NCI-H774 (cell line): Measurements from ENCODE around the gene KRT28.

Experiments used
- DNase-seq: peaks from one replicate; lab custom pipeline; 2025; lab: John Stamatoyannopoulos, UW

Gene KRT28, protein sequence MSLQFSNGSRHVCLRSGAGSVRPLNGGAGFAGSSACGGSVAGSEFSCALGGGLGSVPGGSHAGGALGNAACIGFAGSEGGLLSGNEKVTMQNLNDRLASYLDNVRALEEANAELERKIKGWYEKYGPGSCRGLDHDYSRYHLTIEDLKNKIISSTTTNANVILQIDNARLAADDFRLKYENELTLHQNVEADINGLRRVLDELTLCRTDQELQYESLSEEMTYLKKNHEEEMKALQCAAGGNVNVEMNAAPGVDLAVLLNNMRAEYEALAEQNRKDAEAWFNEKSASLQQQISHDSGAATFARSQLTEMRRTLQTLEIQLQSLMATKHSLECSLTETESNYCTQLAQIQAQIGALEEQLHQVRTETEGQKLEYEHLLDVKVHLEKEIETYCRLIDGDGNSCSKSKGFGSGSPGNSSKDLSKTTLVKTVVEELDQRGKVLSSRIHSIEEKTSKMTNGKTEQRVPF

DNA sequence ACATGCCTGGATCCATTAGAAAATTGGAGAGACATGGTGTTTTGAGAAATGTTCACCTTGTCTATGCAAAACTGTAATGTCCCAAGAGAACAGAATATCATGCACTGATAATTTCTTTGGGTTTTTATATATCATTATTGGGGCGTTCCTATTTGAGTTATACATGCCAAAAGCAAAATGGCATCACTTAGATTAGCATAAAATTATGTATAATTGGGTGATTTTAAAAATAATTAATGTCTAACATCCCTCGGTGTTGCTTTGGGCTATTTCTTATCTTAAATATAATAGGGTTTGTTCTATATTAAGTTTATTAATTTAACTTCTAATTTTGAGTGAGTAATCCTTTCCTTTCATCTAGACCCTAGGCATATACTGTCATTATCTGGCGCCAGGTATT is at the start of gene KRT28:
KRT28 (minus strand) TSS at position 101 of the 400 bp plus-strand sequence; CDS start at position 35, 66 bp downstream.
- DNase-seq, result no peak

DNA sequence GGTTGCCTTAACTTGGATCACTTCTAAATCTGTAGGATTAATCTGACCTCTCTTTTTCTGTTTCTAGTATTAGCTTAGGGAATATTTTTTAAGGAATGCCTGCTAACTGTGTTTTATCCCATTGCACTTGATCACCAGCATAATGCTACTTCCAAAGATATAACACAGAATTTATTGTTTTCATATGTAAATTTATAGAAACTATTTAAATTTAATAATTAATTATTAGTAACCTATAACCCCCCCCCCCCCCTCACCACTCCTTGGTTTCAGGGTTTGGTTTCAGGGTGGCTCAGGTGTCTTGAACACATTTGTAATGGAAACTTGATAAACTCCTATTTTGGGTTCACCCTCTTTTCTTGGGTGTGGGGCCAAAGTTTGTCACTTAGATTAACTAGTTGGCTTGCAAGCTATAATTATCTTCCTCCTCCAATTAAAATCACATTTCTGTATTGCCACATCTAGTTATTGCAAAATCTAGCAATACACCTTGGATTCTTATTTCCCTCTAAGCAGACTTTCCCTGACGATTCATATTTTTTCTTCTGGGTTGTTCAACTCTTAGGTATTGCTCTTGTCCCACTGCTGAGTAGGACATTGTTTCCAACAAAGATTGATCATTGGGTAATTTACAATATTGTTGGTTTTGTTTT is 49.0 kb upstream of the KRT28 start:
- no peak for DNase-seq

DNA sequence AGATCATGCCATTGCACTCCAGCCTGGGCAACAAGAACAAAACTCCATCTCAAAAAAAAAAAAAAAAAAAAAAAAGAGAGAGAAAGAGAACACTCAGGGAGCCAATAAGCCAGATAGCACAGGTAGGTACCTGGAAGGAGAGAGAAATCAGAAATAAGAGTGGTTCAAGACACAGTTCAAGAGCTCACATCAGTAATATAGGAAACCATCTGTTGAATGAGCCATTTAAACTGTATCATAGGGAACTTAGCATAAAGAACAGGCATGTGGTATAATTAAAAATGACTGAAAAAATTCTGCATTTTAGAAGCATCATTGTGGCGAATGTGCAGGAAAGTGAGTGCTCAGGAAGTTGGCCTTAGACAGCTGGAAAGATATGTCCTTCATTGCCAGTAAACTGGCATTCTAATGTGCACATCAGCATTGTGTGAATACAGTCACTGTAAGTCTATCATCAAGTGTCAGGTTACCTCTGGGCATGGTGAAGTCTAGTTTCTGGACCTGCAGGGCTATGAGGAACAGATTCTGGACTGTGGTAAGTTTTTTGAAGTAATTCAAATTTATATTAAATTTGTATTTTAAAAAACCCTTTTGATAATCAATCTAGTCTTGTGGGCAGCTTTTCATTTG is 46.9 kb upstream of the KRT28 start:
- DNase-seq, result no peak

DNA sequence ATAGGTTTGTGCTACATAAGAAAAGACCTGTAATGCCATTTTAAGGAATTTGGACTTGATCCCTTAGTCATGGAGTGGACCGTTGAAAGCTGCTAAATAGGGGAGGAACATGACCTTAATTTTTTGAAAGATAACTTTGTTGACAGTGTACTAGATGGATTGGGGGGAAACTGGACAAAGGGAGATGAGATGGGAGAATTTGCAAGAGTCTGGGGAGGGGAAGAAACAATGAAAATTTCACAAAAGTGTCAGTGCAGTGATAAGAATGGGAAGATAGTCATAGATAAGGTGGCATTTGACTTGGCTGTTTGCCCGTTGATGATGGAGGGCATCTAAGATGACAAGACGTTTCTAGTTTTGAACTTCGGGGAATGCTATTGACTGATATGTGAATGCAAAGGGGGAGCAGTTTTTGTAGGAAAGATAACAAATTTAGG is 44.9 kb upstream of the KRT28 start:
- DNase-seq, result no peak

DNA sequence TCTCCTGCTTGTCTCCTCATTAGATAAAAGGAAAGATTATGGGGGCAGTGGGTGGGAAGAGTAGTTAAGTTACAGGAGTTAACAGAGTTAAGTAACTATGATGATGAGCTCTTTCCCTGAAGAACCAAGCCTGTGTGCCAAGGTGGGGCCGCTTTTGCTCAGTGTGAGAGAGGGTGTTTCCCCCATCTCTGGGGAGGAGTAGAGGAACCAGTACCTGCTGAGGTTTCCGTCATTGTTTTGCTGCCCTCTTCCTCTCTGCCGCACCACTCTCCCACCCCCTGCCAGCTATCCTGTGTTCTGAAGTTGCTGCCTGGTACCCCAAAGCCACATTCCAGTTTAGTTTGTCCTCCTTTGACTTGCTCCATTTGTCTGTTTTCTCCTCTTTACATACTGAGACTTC is 43.5 kb upstream of the KRT28 start:
- DNase-seq, result no peak

DNA sequence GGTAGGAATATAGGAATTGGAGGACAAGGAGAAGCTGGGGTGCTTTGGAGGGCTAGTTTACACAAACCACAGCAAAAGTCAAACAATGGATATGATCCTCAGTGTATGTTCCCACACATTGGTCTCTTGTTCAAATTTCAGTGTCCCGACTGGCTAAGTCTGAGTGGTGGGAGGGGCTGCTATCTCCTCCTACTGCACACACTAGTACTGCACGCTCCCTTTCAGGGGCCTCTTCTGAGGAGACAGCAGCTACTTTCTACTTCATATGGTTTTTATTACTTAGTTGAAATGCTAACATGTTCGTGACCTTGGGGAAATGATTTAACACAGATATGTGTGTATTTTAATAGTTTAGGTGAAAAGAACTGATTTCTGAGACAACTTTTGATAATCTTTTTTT is 41.5 kb upstream of the KRT28 start:
- no peak for DNase-seq

DNA sequence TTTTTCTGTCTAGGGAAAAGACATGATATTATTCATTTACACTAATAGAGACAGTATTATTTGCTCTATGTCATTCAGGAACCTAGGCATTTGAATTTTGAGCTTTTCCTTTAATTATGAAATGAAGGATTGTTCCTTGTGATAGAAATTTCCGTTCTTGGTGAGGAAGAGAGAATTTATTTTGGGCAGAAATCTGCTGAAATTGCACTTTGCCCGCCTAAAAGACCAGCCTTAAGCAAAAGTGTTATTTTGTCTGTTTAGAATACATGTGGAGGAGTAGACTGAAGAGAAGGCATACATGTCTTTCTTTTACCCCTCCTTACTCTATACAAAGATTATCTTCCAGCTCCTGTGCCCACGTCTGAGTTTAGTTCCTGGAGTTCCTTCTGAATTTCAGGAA is 39.4 kb upstream of the KRT28 start:
- no peak for DNase-seq

DNA sequence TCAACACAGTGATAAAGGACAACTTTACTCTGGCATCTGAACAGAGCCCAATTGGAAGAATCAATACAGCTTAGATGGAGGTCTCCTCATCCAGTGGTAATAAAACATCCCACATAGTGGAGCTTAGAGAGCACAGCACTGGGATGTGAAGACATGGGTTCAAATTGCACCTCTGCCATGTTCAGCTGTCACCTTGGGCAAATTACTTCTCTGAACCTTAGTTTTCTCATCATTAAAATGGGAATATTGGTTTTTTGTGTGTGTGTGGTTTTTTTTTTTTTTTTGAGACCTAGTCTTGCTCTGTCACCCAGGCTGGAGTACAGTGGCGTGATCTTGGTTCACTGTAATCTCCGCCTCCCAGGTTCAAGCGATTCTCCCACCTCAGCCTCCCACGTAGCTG is 36.3 kb upstream of the KRT28 start:
- DNase-seq, result no peak

DNA sequence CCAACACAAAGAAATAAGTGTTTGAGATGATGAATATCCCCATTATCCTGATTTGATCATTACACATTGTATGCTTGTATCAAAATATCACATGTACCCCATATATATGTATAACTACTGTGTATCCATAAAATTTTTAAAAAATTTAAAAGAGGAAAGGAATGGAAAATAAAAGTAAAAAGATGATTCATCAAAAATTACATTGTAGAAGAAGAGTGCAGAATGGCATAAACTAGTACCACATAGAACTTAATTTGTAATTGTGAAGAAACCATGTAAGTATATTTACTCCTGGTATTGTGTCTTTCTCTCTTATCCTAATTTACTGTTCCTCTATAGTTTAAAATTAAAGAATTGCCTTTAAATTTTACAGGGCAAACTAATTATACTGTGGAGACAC is 34.1 kb upstream of the KRT28 start:
- no peak for DNase-seq

DNA sequence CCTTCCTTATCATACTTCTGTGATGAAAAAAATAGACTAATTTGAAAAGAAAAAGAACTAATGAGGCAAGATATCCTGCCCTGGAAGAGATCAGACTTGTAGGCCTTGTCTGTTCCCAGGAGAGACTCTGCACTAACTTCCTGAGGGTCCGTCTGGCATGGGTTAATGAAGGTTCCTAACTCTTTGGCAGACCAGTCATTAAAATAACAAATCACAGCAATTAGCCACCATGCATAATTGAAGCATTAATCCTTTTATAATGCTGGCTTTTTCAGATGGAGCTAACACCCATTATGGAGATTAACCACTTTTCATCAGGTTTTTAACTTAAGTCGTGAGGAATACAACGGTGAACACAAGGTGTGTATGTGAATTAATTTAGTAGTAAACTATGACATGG is 33.1 kb upstream of the KRT28 start:
- DNase-seq, result no peak

DNA sequence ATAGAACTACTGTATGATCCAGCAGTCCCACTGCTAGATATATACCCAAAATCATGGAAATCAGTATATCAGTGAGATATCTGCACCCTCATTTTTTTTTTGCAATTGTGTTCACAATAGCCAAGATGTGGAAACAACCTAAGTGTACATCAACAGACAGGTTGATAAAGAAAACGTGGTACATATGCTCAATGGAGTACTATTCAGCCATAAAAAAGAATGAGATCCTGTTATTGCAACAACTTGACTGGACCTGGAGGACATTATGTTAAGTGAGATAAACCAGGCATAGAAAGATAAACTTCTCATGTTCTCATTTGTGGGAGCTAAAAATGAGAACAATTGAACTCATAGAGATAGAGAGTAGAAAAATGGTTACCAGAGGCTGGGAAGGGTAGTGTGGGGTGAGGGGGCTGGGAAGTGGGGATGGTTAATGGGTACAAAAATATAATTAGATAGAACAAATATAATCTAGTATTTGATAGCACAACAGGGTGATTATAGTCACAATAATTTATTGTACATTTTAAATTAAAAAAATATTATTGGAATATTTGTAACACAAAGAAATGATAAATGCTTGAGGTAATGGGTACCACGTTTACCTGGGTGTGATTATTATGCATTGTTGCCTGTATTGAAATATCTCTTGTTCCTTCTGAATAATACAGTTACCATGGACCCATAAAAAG is 30.5 kb upstream of the KRT28 start:
- no peak for DNase-seq

DNA sequence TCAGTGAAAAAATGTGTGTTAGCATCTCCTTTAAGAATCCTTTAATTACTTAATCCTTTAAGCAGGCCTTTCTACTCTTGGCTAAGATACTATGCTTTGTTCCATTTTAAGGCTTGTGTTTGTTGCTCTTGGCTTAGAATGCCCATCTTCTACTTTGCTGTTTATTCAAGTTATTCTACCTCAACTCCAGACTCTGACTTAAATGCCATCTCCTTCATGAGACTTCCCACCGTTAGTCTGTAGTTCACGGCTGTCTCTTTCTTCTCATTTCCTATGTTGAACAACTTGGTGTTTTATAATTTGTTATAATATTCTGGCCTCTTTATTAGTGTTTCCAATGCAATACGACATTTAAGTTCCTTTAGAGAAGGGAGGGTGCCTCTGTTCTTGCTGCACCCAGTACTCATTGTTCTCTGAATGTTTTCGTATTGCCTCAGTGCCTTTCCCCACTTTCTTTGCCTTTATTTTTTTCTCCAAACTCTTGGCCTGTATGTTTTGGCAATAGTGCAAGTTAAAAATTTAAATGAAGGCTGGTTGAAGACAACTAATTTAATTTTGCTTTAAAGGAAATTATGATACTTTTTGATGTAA is 28.8 kb upstream of the KRT28 start:
- no peak for DNase-seq

DNA sequence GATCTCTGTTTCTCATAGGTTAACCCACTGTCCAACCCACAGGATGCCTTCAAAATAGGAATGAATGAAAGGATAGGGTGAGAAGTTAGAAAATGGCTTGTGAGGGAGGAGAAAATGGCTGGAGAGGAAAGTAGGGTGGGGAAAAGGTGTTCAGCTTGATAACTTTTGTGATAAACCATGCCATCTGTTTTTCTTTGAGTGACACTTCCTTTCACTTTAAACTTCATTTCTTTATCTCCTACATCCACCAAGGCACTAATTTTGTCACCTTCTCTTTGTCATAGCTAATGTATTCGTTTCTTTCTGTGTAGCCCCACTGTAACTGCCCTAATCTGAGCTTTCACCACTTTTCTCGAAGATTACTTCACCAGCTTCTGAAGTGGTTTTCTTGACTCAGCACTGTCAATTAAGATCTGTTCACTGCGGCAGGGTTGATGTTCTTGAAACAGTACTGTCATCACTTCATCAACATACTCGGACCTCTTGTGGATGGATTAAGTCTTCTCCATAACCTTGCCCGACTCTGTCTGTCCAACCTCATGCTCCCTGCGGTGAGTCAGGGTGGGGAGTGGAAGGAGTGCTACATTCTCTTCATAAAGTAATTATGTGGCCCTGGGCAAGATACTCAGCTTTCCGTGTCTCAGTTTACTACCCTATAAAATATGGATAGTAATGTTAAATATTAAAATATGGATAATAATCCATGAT is 28.1 kb upstream of the KRT28 start:
- no peak for DNase-seq

DNA sequence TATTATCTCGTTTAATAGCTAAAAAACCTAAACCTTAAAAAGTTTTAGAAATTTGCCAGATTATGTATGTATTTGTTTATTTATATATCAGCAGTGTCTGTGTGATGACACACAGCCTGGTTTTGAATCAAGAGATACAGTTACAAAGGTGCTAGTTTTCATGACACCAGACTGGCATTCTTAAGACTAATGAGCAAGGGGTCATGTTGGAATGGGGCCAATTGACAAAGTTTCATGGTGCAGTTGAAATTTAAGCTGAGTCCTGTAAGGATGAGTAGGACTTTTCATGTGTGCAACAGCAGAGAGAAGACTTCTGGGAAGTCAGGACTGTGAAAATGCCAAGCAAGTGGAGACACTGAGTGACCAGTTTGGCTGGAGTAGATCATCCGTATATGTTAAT is 25.8 kb upstream of the KRT28 start:
- DNase-seq, result no peak

DNA sequence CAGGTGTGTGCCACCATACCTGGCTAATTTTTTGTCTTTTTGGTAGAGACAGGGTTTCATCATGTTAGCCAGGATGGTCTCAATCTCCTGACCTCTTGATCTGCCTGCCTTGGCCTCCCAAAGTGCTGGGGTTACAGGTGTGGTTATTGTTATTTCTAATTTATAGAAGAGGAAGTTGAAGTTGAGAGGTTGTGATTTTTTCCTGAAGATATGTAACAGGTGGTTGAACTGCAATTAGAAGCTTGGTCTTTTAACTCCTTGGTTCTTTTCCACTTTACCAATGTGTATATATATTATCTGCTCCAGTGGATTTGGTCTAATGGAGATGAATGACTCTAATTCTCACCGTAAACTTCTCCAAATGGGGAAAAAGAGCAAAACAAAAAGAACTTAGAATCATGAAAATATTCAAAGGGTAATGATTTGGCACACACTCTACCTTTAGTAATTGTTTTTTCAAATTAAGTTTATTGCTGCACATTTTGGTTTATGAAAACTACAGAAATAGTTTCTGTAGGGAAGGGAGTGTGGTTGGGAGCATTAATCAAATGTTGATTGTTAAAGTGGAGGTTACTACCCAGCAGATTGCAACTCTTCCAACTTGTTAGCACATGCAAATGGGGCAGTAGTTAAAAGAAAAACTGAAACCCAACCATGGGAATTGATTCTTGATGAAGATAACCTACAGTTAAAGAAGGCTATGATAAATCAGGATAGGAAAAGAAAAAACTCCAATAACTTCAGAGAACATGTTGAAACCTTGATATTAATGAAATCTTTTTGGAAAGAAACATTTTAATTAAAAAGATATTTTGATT is 24.5 kb upstream of the KRT28 start:
- DNase-seq, result no peak

DNA sequence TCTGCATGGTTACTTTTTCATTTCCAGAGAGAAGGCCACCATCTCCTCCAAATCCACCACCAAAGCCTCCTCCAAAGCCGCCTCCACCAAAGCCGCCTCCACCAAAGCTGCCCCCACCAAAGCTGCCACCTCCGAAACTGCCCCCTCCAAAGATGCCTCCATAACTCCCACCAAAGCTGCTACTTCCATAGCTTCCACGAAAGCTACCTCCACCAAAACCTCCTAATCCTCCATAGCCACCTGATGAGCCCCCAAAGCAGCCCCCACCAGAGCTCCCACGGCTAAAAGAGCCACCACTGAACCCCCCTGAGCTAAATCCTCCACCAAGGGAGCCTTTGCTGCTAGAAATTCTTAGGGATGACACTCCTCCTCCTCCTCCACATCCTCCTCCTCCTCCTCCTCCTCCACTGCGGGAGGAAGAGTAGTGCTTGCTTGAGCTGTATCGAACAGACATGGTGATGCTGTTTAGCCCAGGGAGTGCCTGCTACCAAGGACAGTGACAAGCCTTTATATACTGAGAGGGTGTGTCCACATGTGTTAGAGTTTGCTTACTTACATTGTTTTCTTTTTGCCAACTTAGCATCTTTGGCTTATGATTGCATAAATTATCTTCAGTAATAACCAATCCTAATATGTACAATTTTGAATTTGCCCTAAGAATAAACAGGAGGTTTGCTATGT is 22.5 kb upstream of the KRT28 start, which contains the start of gene KRT10:
KRT10 (minus strand) TSS at position 483 of the 681 bp plus-strand sequence; CDS start at position 454, 29 bp downstream.
- no peak for DNase-seq

DNA sequence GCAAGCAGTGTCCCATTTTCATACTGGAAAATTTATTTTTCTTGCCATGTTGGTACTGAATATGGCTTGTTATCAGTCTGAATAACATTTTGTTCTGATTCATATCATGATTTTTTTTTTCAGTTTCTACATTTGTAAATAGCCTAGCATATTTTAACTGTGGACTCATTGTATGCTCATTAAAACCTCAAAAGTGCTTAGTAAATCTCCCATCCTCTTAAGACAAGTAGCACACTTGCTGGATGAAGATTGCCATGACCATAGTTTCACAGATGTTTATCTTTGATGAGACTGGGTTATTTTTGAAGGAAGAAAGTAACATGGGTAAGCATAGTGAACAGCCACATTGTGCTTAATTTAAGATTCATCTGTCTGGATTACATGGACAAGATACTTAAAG is 21.8 kb upstream of the KRT28 start:
- no peak for DNase-seq

DNA sequence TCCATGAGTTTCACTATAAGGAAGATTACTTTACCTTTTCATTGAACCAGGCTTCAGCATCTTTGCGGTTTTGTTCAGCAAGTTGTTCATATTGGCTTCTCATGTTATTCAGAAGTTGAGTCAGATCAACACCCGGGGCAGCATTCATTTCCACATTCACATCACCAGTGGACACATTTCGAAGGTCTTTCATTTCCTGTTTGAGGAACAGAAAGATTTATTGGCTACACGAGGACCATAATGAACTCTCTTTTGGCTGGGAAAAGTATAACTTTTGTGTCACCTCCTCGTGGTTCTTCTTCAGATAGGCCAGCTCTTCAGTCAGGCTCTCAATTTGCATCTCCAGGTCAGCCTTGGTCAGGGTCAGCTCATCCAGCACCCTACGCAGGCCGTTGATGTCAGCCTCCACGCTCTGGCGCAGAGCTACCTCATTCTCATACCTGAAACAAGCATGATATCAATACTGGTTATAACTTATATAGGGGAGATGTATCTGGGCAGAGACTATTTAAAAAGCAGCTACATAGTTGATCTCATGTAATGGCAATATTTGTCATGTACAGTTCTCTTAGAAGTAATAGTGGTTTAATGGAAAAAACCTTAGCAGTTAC is 20.6 kb upstream of the KRT28 start:
- no peak for DNase-seq

DNA sequence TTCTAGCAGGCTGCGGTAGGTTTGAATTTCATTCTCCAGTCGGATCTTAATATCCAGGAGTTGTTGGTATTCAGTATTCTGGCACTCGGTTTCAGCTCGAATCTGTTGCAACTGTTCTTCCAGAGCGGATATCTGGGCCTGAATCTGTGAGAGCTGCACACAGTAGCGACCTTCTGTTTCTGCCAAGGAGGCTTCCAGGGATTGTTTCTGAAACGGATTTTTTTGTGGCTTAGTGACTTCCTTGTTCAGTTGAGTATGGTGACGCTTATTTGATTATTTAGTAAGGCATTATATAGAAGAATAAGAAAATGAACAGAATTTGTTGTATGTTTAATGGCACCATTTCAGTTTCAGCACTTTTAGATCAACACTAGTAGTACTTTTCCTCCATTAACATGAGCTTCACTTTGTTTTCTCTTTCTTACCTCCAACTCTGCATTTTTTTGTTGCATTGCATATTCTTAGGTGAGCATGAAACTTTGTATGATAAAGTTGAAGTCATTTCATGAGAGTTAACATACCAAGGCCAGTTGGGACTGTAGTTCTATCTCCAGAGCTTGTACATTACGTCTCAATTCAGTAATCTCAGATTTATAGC is 19.9 kb upstream of the KRT28 start:
- no peak for DNase-seq
